MCF 10A (cell line): ENCODE measurements around the gene CDC42EP3. TPM values are rescaled to one million over a fixed set of nuclear protein-coding genes. Genes with fewer than 3 reads are reported as not detected.

Experiments used
- BruUV-seq: library from RNA; stranded (reverse); fragments of 400-500 nt; replicated peaks from 2 replicates; lab custom pipeline; 2021; lab: Mats Ljungman, UMichigan
- CTCF ChIA-PET: fragments of 300-600 bp; sonication (Branson Sonifier 250); formaldehyde crosslinking; extraction: SDS; loops from one replicate; lab custom pipeline; 2021; ENCODE audit warnings: antibody characterized with exemption, inconsistent platforms; lab: Yijun Ruan, JAX
- POLR2A ChIA-PET: fragments of 300-600, 350-650 bp; sonication (Branson Sonifier 250); formaldehyde crosslinking; extraction: SDS; loops from one replicate; lab custom pipeline; 2020; ENCODE audit warnings: antibody characterized with exemption, inconsistent platforms; lab: Yijun Ruan, JAX
- DNase-seq: peaks from one replicate; pipeline ENCODE4 v3.0.0-alpha.2; 2018; ENCODE audit not compliant: unreplicated experiment
- H3K27ac Mint-ChIP-seq: one replicate; pipeline ENCODE4 v1.8.0; 2022; ENCODE audit warnings: mild to moderate bottlenecking, low read depth, mixed read lengths; ENCODE audit not compliant: unreplicated experiment
- H3K27me3 Mint-ChIP-seq: one replicate; pipeline ENCODE4 v1.8.0; 2022; ENCODE audit warnings: mixed read lengths; ENCODE audit not compliant: insufficient read depth, unreplicated experiment
- H3K36me3 Mint-ChIP-seq: one replicate; pipeline ENCODE4 v1.8.0; 2022; ENCODE audit warnings: mild to moderate bottlenecking, moderate library complexity, mixed read lengths; ENCODE audit not compliant: insufficient read depth, unreplicated experiment
- H3K4me1 Mint-ChIP-seq: one replicate; pipeline ENCODE4 v1.8.0; 2022; ENCODE audit warnings: mixed read lengths; ENCODE audit not compliant: insufficient read depth, unreplicated experiment
- H3K4me3 Mint-ChIP-seq: one replicate; pipeline ENCODE4 v1.8.0; 2022; ENCODE audit warnings: mild to moderate bottlenecking, moderate library complexity, mixed read lengths; ENCODE audit not compliant: unreplicated experiment
- H3K9me3 Mint-ChIP-seq: one replicate; pipeline ENCODE4 v1.8.0; 2022; ENCODE audit warnings: mixed read lengths; ENCODE audit not compliant: unreplicated experiment
- CTCF ChIP-seq: fragments of 200-600 bp; IDR thresholded peaks from one replicate; pipeline ENCODE4 v1.8.0; 2022; ENCODE audit warnings: antibody characterized with exemption, mild to moderate bottlenecking; ENCODE audit not compliant: unreplicated experiment
- intact Hi-C: fragments of 100-400 bp; cut with micrococcal nuclease; formaldehyde crosslinking; loops from 2 replicates; pipeline ENCODE4 v1.14.1; 2022
- total RNA-seq: library from RNA; stranded (reverse); gene quantifications from 2 replicates; pipeline ENCODE4 v1.2.3, GENCODE V29; 2022

Gene CDC42EP3
- total RNA-seq, 1 experiment from 2014 or later: 61.3 TPM

DNA sequence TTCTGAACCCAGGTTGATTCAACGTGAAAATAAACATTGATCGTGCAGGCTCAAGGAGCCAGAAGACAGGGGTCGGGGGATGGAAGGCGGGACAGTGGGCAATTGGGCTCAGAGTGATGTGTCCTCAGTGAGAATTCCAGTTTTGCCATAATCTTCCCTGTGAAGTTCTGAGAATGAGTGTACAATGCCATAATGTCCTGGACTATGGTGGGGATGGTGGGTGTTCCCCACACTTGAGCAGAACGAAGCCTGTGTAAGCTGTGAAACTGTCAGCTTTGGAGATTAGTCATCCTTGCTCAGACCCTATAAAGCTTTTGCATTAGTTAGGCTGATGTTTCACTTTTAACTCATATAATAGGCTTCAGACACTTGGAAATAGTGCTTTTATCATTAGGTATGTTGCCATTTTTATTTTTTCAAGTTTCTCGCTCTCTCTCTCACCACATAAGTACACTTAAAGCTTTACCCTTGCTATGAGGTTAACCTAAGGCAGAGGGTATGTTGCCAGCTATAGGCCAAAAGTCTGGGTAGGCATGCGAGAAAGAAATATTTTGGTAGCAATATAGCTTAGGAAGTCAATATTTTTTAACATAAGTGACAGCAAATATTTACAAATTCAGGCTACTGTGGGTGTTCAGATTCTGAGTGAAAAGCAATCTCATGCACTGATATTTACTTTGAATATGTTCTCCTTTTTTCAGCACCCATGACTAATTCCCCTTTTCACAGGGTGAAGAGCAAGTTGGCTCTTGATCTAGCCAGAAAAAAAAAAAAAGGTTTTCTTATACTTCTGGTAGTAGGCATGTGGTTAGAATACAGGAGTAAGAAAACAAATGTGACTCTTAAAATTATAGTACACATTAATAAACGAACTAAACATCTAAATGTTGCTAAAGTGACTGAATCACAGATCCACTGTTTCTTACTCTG is 47.2 kb downstream of the CDC42EP3 start:
- peak overlapping the region; percentile 0 for H3K4me3 Mint-ChIP-seq
- H3K27me3 Mint-ChIP-seq: no peaks in the 10 kb centered on the region
- no TSS peak for BruUV-seq
- H3K9me3 Mint-ChIP-seq: no peaks in the 10 kb centered on the region
- DNase-seq: peak; percentile 58
- no peaks in the 10 kb centered on the region for H3K36me3 Mint-ChIP-seq
- intact Hi-C loops: no loop called here
- H3K4me1 Mint-ChIP-seq: peaks cover 23% of the 10 kb centered on the region
- ChIA-PET POLR2A (interaction anchor here (0.5 to 4.1 kb wide), 12 partner anchors 8 to 84 kb away, joined by 3 to 35 read pairs (median 4); no protein-coding TSS in a partner anchor), CTCF (interaction anchor here (0.6 to 1.1 kb wide), 3 partner anchors 25 to 254 kb away, joined by 3 to 4 read pairs (median 3); no protein-coding TSS in a partner anchor)
- H3K27ac Mint-ChIP-seq: peak overlapping the region; percentile 59
- TF ChIP-seq CTCF: no peak

- intact Hi-C loops: no loop called here
- Mint-ChIP-seq H3K9me3 (no peaks in the 10 kb centered on the region), H3K27ac (peak overlapping the region; percentile 59), H3K27me3 (no peaks in the 10 kb centered on the region), H3K4me3 (no peak overlapping the region), H3K4me1 (peaks cover 22% of the 10 kb centered on the region), H3K36me3 (no peaks in the 10 kb centered on the region)
- ChIA-PET POLR2A (interaction anchor here (0.5 to 4.1 kb wide), 7 partner anchors 9 to 83 kb away, joined by 3 to 35 read pairs (median 5); no protein-coding TSS in a partner anchor), CTCF (interaction anchor here (0.5 to 0.6 kb wide), 3 partner anchors 24 to 208 kb away, joined by 3 read pairs; no protein-coding TSS in a partner anchor)
- DNase-seq: no peak
- no TSS peak for BruUV-seq
- no peak for TF ChIP-seq CTCF
These were observed 48.0 kb downstream of the CDC42EP3 start for GRCh38 chr2:37623406-37623805.

DNA sequence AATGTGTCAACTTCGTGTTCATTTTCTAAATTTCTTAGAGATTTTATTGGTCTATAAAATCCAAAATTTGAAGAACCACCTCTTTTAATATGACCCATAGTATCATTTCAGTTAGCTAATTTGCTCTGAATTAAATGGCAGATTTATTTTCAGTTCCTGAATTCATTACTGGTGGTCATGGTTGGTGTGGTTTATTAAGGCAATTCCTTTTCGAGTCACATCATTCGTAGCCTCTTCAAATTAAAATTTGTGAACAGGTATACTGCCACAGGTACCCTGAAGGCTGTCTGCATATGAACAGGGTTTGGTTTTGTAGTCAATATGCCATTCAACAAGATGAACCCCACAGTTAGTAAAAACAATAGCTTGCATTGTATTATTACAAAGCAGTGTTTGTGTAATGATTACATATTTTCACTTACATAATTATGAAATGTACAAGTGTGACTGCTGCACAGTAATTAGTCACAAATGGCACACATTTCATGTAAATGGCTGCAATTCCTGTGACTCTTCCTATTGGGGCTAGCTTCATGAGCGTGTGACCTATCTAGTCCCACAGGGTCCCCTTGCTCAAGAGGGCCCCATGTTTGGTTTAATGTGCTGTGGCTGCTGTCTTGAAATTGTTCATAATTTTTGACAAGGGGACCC is 48.9 kb downstream of the CDC42EP3 start:
- POLR2A ChIA-PET: interaction anchor here (1.5 to 4.1 kb wide), 2 partner anchors 16 to 35 kb away, joined by 6 to 35 read pairs; no protein-coding TSS in a partner anchor
- TF ChIP-seq CTCF: no peak
- no peaks in the 10 kb centered on the region for H3K36me3 Mint-ChIP-seq
- intact Hi-C loops: no loop called here
- H3K9me3 Mint-ChIP-seq: no peaks in the 10 kb centered on the region
- BruUV-seq: no TSS peak
- no peaks in the 10 kb centered on the region for H3K27me3 Mint-ChIP-seq
- CTCF ChIA-PET: interaction anchor here (0.5 kb wide), 1 partner anchor 24 kb away, joined by 3 read pairs; no protein-coding TSS in a partner anchor
- no peak for DNase-seq
- no peak overlapping the region for H3K4me3 Mint-ChIP-seq
- no peak overlapping the region for H3K27ac Mint-ChIP-seq
- peaks cover 22% of the 10 kb centered on the region for H3K4me1 Mint-ChIP-seq

DNA sequence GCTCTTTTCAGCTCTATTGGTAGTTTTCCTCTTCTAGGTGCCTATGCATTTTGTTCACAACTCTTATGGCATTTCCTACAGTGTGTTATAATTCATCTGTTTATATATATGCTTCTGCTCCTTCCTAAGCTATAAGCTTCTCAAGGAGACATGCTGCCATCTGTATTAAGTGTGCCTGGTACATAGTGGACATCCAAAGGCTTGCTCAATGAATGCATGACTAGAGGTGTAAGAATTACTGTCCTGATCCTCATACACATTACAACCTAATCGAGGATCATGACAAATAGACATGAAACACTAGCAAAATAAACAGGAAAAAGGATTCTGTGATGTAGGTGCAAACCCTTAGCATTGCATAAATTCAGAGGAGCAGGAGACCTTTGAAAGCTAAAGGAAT is 50.2 kb downstream of the CDC42EP3 start:
- no peak overlapping the region for H3K27ac Mint-ChIP-seq
- H3K9me3 Mint-ChIP-seq: no peaks in the 10 kb centered on the region
- DNase-seq: no peak
- CTCF ChIA-PET: interaction anchor here (0.6 to 1.6 kb wide), 2 partner anchors 46 to 206 kb away, joined by 3 to 8 read pairs; no protein-coding TSS in a partner anchor
- TF ChIP-seq CTCF: no peak
- POLR2A ChIA-PET: interaction anchor here (0.7 to 2.9 kb wide), 5 partner anchors 9 to 60 kb away, joined by 3 to 9 read pairs (median 3); no protein-coding TSS in a partner anchor
- H3K4me3 Mint-ChIP-seq: no peak overlapping the region
- no peaks in the 10 kb centered on the region for H3K36me3 Mint-ChIP-seq
- intact Hi-C loops: no loop called here
- H3K27me3 Mint-ChIP-seq: no peaks in the 10 kb centered on the region
- H3K4me1 Mint-ChIP-seq: peaks cover 25% of the 10 kb centered on the region
- no TSS peak for BruUV-seq
